Breast epithelium (tissue), 4 donors: ENCODE measurements around the gene UQCRC2. TPM values are rescaled to one million over a fixed set of nuclear protein-coding genes. Genes with fewer than 3 reads are reported as not detected.
A peak's percentile ranks its signal among the peaks of the same experiment; 100 is the strongest.

Source experiments
- DNase-seq, 2 donors: peaks; one replicate each; pipeline ENCODE4 v3.0.0-alpha.2; 2019; ENCODE audit warnings: low spot score in 2 of 2
- H3K27ac ChIP-seq, 2 donors: fragments of 200-600 bp; sonication (generic) in 1 of 2; one replicate each; pipeline ENCODE4 v1.5.1; 2016 to 2019; ENCODE audit warnings: mild to moderate bottlenecking in 1 of 2
- H3K27me3 ChIP-seq, 2 donors: fragments of 200-600 bp; sonication (generic) in 1 of 2; one replicate each; pipeline versions ENCODE4 v1.5.1 to v1.6.0; 2017 to 2019; ENCODE audit warnings: control low read depth in 1 of 2, mild to moderate bottlenecking in 1 of 2
- H3K36me3 ChIP-seq: fragments of 200-600 bp; one replicate; pipeline ENCODE4 v1.5.1; 2019
- H3K4me1 ChIP-seq, 2 donors: fragments of 200-600 bp; sonication (generic); one replicate each; pipeline ENCODE4 v1.5.1; 2016 to 2019; ENCODE audit warnings: control low read depth in 1 of 2
- H3K4me3 ChIP-seq, 3 donors: fragments of 200-600 bp; sonication (generic); 1 replicate in 2 of 3; 2 replicates in 1 of 3; pipeline ENCODE4 v1.5.1; 2016 to 2019; ENCODE audit warnings: mild to moderate bottlenecking in 3 of 3, moderate library complexity in 2 of 3
- H3K9me3 ChIP-seq, 2 donors: fragments of 200-600 bp; sonication (generic) in 1 of 2; one replicate each; pipeline ENCODE4 v1.5.1; 2016 to 2019; ENCODE audit warnings: control low read depth in 1 of 2
- POLR2A ChIP-seq: fragments of 450-650 bp; IDR thresholded peaks from one replicate; pipeline ENCODE4 v1.6.1; 2016; ENCODE audit warnings: antibody characterized with exemption, mild to moderate bottlenecking, moderate library complexity
- POLR2AphosphoS5 ChIP-seq, 3 donors: sonication (generic); formaldehyde crosslinking; IDR thresholded peaks; one replicate each; pipeline ENCODE4 v1.6.1; 2017; ENCODE audit warnings: antibody characterized with exemption in 3 of 3
- intact Hi-C: fragments of 100-400 bp; cut with DNase I; formaldehyde crosslinking; loops from one replicate; pipeline ENCODE4 v1.15.1; 2023; ENCODE audit warnings: low total_unique reads
- total RNA-seq, 3 donors: library from RNA; depleted of rRNA; stranded (reverse); fragments of >200 nt; gene quantifications; one replicate each; pipeline ENCODE4 v1.1.0, GENCODE V29; 2016
- TF ChIP-seq, protein P1 (sequence below), 3 donors: fragments of 450-650 bp; IDR thresholded peaks; one replicate each; pipeline ENCODE4 v1.5.1; 2016 to 2017; ENCODE audit warnings: antibody characterized with exemption in 3 of 3, mild to moderate bottlenecking in 3 of 3, moderate library complexity in 3 of 3

Gene UQCRC2
- total RNA-seq, 3 donors from 2014 or later, result 142 to 177 (median 173) TPM

- Histone ChIP-seq H3K4me3 (peak overlapping the region; percentile 69 to 92 (median 81)), H3K27me3 (no peaks in the 10 kb centered on the region), H3K36me3 (no peaks in the 10 kb centered on the region), H3K9me3 (no peaks in the 10 kb centered on the region), H3K27ac (peak overlapping the region; percentile 91 to 95), H3K4me1 (peaks cover 0 to 23% of the 10 kb centered on the region in 2 donors)
- intact Hi-C loops, result loop anchor here (5.0 kb wide), 1 partner anchor 345 kb away; the partner anchor contains the start of gene POLR3E
- TF ChIP-seq, protein P1, sequence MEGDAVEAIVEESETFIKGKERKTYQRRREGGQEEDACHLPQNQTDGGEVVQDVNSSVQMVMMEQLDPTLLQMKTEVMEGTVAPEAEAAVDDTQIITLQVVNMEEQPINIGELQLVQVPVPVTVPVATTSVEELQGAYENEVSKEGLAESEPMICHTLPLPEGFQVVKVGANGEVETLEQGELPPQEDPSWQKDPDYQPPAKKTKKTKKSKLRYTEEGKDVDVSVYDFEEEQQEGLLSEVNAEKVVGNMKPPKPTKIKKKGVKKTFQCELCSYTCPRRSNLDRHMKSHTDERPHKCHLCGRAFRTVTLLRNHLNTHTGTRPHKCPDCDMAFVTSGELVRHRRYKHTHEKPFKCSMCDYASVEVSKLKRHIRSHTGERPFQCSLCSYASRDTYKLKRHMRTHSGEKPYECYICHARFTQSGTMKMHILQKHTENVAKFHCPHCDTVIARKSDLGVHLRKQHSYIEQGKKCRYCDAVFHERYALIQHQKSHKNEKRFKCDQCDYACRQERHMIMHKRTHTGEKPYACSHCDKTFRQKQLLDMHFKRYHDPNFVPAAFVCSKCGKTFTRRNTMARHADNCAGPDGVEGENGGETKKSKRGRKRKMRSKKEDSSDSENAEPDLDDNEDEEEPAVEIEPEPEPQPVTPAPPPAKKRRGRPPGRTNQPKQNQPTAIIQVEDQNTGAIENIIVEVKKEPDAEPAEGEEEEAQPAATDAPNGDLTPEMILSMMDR (IDR thresholded peaks at IDR 0.05), result no peak
- TF ChIP-seq POLR2AphosphoS5 (IDR thresholded peaks at IDR 0.05) (no peak), POLR2A (no peak)
- DNase-seq, result peak; percentile 35 to 58
These were observed 945 bp upstream of the UQCRC2 start for GRCh38 chr16:21952040-21952792.

DNA sequence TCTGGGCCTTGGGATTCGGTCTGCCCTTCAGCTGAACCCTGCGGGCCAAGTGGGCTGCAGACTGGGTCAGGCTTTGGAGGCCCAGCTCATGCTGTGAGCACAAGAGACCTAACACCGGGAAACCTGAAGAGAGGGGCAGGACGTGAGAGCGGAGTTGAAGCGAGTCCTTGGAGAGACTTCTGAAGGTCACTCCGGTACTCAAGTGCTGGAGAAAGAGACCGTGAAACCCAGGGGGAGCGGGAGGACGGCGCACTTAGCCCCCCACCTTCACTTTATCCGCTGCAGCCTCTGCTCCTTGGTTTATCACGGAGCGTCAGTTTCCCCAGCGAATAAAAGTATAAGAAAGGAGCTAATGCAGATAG lies 361 bp downstream of the UQCRC2 start:
- intact Hi-C loops, result loop anchor here (5.0 kb wide), 1 partner anchor 344 kb away; the partner anchor contains the start of gene POLR3E
- DNase-seq, result no peak
- H3K4me1 ChIP-seq, result peaks cover 0 to 23% of the 10 kb centered on the region in 2 donors
- H3K9me3 ChIP-seq, result no peaks in the 10 kb centered on the region
- peak overlapping the region; percentile 69 to 92 (median 81) for H3K4me3 ChIP-seq
- H3K36me3 ChIP-seq, result peaks cover 2% of the 10 kb centered on the region
- TF ChIP-seq POLR2A (no peak), POLR2AphosphoS5 (IDR thresholded peaks at IDR 0.05) (no peak)
- TF ChIP-seq, protein P1 (IDR thresholded peaks at IDR 0.05), result no peak
- H3K27me3 ChIP-seq, result no peaks in the 10 kb centered on the region
- H3K27ac ChIP-seq, result peak overlapping the region; percentile 91 to 95

DNA sequence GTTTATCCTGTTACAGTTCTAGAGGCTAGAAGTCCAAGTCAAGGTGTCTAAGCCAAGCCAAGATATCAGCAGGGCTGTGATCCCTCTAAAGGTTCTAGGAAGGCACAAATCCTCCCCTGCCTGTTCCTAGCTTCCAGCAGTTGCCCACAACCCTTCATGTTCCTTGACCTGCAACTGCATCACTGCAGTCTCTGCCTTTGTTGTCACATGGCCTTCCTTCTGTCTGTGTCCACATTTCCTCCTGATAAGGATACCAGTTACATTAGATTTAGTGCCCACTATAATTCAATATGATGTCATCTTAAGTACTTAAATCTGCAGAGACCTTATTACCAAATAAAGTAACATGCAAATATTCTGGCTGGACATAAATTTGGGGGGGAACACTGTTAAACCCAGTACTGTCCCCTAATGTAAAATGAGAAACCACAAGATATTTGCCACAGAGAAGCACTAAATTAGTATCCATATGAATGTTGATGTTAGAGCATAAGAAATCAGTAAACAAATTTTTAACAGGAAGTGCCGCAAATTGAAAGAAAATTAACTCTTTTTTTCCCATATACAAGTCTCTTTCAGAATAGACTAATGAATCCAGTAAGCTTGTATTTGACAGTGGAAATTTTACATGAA lies 4.7 kb downstream of the UQCRC2 start:
- DNase-seq, result no peak
- intact Hi-C loops, result no loop called here
- Histone ChIP-seq H3K4me3 (no peak overlapping the region), H3K36me3 (peaks cover 5% of the 10 kb centered on the region), H3K4me1 (peaks cover 0 to 9% of the 10 kb centered on the region in 2 donors), H3K27me3 (no peaks in the 10 kb centered on the region), H3K27ac (no peak overlapping the region), H3K9me3 (no peaks in the 10 kb centered on the region)
- TF ChIP-seq, protein P1 (IDR thresholded peaks at IDR 0.05), result no peak
- no peak for TF ChIP-seq POLR2A
- TF ChIP-seq POLR2AphosphoS5 (IDR thresholded peaks at IDR 0.05), result no peak

GRCh38 chr16:21959050-21959449 lies 5.9 kb downstream of the UQCRC2 start:
- intact Hi-C loops, result no loop called here
- no peak for DNase-seq
- H3K27me3 ChIP-seq, result no peaks in the 10 kb centered on the region

More at GRCh38 chr16:21959050-21959449, 5.9 kb downstream of the UQCRC2 start:
- Histone ChIP-seq H3K36me3 (peaks cover 5% of the 10 kb centered on the region), H3K4me3 (no peak overlapping the region), H3K9me3 (no peaks in the 10 kb centered on the region), H3K4me1 (peaks cover 0 to 7% of the 10 kb centered on the region in 2 donors), H3K27ac (no peak overlapping the region)
- TF ChIP-seq, protein P1 (IDR thresholded peaks at IDR 0.05), result no peak
- TF ChIP-seq POLR2AphosphoS5 (IDR thresholded peaks at IDR 0.05) (no peak), POLR2A (no peak)
